Measurements from ENCODE around the gene PNPLA7.

GRCh38 chr9:137542486-137542885, 7.7 kb downstream of the PNPLA7 start:
- TF ChIP-seq POLR2A (IDR thresholded peaks at IDR 0.05): no peak
- TF ChIP-seq, protein P1, sequence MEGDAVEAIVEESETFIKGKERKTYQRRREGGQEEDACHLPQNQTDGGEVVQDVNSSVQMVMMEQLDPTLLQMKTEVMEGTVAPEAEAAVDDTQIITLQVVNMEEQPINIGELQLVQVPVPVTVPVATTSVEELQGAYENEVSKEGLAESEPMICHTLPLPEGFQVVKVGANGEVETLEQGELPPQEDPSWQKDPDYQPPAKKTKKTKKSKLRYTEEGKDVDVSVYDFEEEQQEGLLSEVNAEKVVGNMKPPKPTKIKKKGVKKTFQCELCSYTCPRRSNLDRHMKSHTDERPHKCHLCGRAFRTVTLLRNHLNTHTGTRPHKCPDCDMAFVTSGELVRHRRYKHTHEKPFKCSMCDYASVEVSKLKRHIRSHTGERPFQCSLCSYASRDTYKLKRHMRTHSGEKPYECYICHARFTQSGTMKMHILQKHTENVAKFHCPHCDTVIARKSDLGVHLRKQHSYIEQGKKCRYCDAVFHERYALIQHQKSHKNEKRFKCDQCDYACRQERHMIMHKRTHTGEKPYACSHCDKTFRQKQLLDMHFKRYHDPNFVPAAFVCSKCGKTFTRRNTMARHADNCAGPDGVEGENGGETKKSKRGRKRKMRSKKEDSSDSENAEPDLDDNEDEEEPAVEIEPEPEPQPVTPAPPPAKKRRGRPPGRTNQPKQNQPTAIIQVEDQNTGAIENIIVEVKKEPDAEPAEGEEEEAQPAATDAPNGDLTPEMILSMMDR (IDR thresholded peaks at IDR 0.05): no peak
